SU-DHL-6 (cell line): ENCODE data around the gene WDR82.

Experiments
- H2AFZ ChIP-seq: fragments of 200-600 bp; sonication (generic); 2 replicates; pipeline ENCODE4 v1.6.1; 2014; ENCODE audit warnings: low read depth, mild to moderate bottlenecking, moderate library complexity, mixed read lengths, antibody characterized with exemption, low read length; ENCODE audit not compliant: severe bottlenecking
- H3F3A ChIP-seq: fragments of 200-600 bp; shearing (Covaris generic); 2 replicates; pipeline ENCODE4 v1.6.0; 2016; ENCODE audit warnings: antibody characterized with exemption, mild to moderate bottlenecking; ENCODE audit not compliant: insufficient read depth
- H3K27ac ChIP-seq: fragments of 200-600 bp; sonication (generic); 2 replicates; pipeline ENCODE4 v1.5.1; 2016; ENCODE audit warnings: low read depth, mild to moderate bottlenecking, low read length, moderate library complexity, mixed read lengths
- H3K27me3 ChIP-seq: fragments of 200-600 bp; sonication (generic), shearing (Covaris generic); 2 replicates; pipeline ENCODE4 v1.6.0; 2014; ENCODE audit warnings: mild to moderate bottlenecking, low read length
- H3K36me3 ChIP-seq: fragments of 200-600 bp; sonication (generic); 2 replicates; pipeline ENCODE4 v1.6.1; 2014; ENCODE audit warnings: mild to moderate bottlenecking, low read length, mixed read lengths
- H3K4me2 ChIP-seq: fragments of 300-600, 200-600 bp; shearing (Covaris generic), sonication (generic); 2 replicates; pipeline ENCODE4 v1.6.0; 2014; ENCODE audit warnings: low read length, low read depth, mild to moderate bottlenecking; ENCODE audit not compliant: poor library complexity, severe bottlenecking
- H3K4me3 ChIP-seq: fragments of 200-600 bp; sonication (generic); 2 replicates; pipeline ENCODE4 v1.5.1; 2014; ENCODE audit warnings: antibody characterized with exemption, low read length, mild to moderate bottlenecking, mixed read lengths; ENCODE audit not compliant: insufficient read depth, poor library complexity, severe bottlenecking
- H3K79me2 ChIP-seq: fragments of 200-600 bp; sonication (generic); 2 replicates; pipeline ENCODE4 v1.6.1; 2014; ENCODE audit warnings: mild to moderate bottlenecking, low read length, moderate library complexity; ENCODE audit not compliant: insufficient read depth
- H3K9ac ChIP-seq: fragments of 200-600 bp; sonication (generic); 2 replicates; pipeline ENCODE4 v1.7.0; 2014; ENCODE audit warnings: mild to moderate bottlenecking, low read length
- H3K9me2 ChIP-seq: fragments of 200-600 bp; sonication (generic); replicated peaks from 2 replicates; pipeline ENCODE4 v1.6.1; 2014; ENCODE audit warnings: low read length; ENCODE audit not compliant: insufficient read depth
- H3K9me3 ChIP-seq: fragments of 200-600 bp; sonication (generic); 2 replicates; pipeline ENCODE4 v1.6.1; 2014; ENCODE audit warnings: low read length, mixed read lengths; ENCODE audit not compliant: insufficient read depth
- H4K20me1 ChIP-seq: fragments of 200-600 bp; sonication (generic); 2 replicates; pipeline ENCODE4 v1.6.1; 2014; ENCODE audit warnings: low read depth, mild to moderate bottlenecking, antibody characterized with exemption, low read length, moderate library complexity, mixed read lengths
- EZH2phosphoT487 ChIP-seq: fragments of 200-600 bp; sonication (generic), shearing (Covaris generic); conservative IDR thresholded peaks from 2 replicates; pipeline ENCODE4 v1.6.1; 2018; ENCODE audit warnings: mild to moderate bottlenecking, antibody characterized with exemption, low read length, moderate library complexity, mixed read lengths
- TF ChIP-seq, protein P1 (sequence below): fragments of 200-600 bp; sonication (generic); IDR thresholded peaks from one replicate; pipeline ENCODE4 v1.5.1; 2017; ENCODE audit warnings: antibody characterized with exemption, mild to moderate bottlenecking, low read length, moderate library complexity; ENCODE audit not compliant: insufficient read depth, poor library complexity, severe bottlenecking

Gene WDR82

GRCh38 chr3:52259448-52259847, 19.0 kb downstream of the WDR82 start:
- Histone ChIP-seq H3K4me3 (no peak overlapping the region), H3K27me3 (no peaks in the 10 kb centered on the region), H3K9ac (no peak overlapping the region), H3K36me3 (peaks cover 57% of the 10 kb centered on the region), H3F3A (peaks cover 4% of the 10 kb centered on the region), H3K4me2 (no peak overlapping the region), H3K9me2 (no peaks in the 10 kb centered on the region), H3K27ac (no peak overlapping the region), H3K9me3 (no peaks in the 10 kb centered on the region), H2AFZ (no peak overlapping the region), H4K20me1 (peaks cover 6% of the 10 kb centered on the region; the same call in 1 of the 2 replicates), H3K79me2 (peaks cover 25% of the 10 kb centered on the region)
- TF ChIP-seq, protein P1, sequence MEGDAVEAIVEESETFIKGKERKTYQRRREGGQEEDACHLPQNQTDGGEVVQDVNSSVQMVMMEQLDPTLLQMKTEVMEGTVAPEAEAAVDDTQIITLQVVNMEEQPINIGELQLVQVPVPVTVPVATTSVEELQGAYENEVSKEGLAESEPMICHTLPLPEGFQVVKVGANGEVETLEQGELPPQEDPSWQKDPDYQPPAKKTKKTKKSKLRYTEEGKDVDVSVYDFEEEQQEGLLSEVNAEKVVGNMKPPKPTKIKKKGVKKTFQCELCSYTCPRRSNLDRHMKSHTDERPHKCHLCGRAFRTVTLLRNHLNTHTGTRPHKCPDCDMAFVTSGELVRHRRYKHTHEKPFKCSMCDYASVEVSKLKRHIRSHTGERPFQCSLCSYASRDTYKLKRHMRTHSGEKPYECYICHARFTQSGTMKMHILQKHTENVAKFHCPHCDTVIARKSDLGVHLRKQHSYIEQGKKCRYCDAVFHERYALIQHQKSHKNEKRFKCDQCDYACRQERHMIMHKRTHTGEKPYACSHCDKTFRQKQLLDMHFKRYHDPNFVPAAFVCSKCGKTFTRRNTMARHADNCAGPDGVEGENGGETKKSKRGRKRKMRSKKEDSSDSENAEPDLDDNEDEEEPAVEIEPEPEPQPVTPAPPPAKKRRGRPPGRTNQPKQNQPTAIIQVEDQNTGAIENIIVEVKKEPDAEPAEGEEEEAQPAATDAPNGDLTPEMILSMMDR, result no peak
- TF ChIP-seq EZH2phosphoT487, result no peak

DNA sequence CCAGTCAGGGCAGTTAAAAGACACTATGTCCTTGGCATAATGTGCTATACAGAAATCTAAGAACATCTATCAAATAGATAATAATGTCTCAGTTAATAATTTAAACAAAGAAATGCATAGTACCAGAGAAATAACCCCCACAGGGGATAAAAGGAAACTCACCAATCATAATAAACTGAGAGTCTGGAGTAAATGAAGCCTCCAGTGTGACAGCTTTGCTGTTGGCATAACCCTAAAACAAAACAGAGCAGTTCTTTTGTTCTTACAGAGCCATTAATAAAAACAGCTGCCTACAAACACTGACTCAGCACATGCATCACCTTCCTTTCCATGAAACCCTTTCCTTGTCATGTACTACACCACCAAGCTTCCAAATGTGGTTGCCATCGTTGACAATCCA, 19.4 kb downstream of the WDR82 start:
- Histone ChIP-seq H3K4me3 (no peak overlapping the region), H3K79me2 (peaks cover 21% of the 10 kb centered on the region), H3K9me3 (no peaks in the 10 kb centered on the region), H3K9me2 (no peaks in the 10 kb centered on the region), H4K20me1 (peaks cover 6% of the 10 kb centered on the region; the same call in 1 of the 2 replicates), H3K4me2 (no peak overlapping the region), H3K36me3 (peaks cover 53% of the 10 kb centered on the region), H3K27ac (no peak overlapping the region), H3F3A (peaks cover 8% of the 10 kb centered on the region), H2AFZ (no peak overlapping the region), H3K27me3 (no peaks in the 10 kb centered on the region), H3K9ac (no peak overlapping the region)
- TF ChIP-seq, protein P1, result no peak
- no peak for TF ChIP-seq EZH2phosphoT487

DNA sequence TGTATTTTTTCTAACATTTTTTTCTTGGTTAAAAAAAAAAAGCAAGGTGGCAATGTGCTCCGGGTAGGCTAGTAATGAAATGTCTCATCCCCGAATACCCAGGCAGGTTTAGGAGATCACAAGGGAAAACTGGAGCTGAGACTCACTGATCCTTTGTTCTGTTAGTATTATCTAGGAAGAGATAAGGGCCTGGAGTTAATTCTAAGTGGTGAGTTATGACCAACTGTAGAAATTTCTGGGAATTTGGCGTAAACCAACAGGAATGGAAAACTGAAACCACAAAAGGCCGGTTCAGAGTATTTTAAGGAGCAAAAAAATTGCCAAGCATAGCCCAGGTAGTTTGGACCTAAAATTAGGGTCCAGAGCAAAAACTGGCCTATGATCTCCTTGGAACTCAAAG, 20.5 kb downstream of the WDR82 start:
- Histone ChIP-seq H3K9me3 (no peaks in the 10 kb centered on the region), H4K20me1 (peaks cover 6% of the 10 kb centered on the region; the same call in 1 of the 2 replicates), H3K36me3 (peaks cover 44% of the 10 kb centered on the region), H3K4me3 (no peak overlapping the region), H3K9me2 (no peaks in the 10 kb centered on the region), H3K9ac (no peak overlapping the region), H3K27ac (no peak overlapping the region), H3K4me2 (no peak overlapping the region), H3K27me3 (no peaks in the 10 kb centered on the region), H3F3A (peaks cover 12% of the 10 kb centered on the region), H2AFZ (no peak overlapping the region), H3K79me2 (peaks cover 11% of the 10 kb centered on the region)
- TF ChIP-seq EZH2phosphoT487, result no peak

DNA sequence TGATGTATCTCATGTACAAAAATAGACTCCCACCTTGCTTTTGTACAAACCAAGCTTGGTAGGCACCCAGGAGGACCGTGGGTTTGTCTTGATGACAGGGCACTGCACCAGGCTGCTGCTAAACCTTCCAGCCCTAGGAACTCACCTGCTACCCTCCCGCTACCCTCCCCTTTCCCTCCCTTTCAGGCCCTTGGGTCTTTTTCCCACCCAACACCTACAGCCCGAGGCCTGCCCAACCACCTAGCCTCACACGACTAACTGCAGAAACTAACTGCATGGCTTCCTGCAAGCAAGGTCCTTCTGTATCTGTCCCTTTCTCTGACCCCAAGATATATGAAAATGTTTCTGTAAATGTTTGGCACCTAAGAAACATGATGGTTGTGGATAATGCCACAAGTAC, 21.8 kb downstream of the WDR82 start:
- Histone ChIP-seq H4K20me1 (peaks cover 4% of the 10 kb centered on the region; the same call in 1 of the 2 replicates), H2AFZ (no peak overlapping the region), H3F3A (peaks cover 12% of the 10 kb centered on the region), H3K4me2 (no peak overlapping the region), H3K4me3 (no peak overlapping the region), H3K9me3 (no peaks in the 10 kb centered on the region), H3K27ac (no peak overlapping the region), H3K79me2 (peaks cover 3% of the 10 kb centered on the region), H3K27me3 (no peaks in the 10 kb centered on the region), H3K36me3 (peaks cover 42% of the 10 kb centered on the region), H3K9ac (no peak overlapping the region), H3K9me2 (no peaks in the 10 kb centered on the region)
- no peak for TF ChIP-seq EZH2phosphoT487
- TF ChIP-seq, protein P1, result no peak
